GM03348 (cell line): ENCODE measurements around the gene HNRNPH1.

Experiments
- DNase-seq: peaks from one replicate; pipeline ENCODE4 v3.0.0; 2012; ENCODE audit warnings: low spot score

HNRNPH1 gene

DNA sequence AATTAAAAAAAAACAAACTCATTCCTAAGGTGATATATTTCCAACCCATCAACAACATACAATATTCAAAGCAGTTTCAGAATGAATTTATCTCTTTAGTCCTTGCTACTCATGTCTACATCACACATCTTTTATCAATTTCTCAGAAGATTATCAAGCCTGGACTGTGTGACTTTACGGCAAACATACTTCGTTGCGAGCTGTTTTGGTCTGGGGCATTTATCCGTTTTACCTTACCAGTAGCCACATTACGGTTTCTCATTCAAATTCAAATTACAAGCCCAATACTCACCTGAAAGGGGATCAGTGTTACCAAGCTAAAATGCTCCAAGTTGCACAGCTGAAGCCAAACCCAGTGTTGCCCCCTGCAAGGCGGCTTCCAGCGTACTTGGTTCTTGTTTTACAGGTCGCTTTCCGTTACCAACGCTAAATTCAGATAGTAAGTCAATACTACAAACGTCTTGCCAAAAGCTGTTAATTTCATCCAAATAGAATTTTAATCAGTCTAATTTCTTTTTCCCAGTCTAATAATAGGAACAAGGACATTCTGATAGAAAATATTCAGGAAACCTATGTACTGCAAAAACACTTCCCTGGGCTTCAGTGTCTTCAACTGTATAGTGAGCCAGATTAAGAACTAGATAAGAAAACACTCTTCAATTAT is 1.8 kb downstream of the HNRNPH1 start:
- no peak for DNase-seq

DNA sequence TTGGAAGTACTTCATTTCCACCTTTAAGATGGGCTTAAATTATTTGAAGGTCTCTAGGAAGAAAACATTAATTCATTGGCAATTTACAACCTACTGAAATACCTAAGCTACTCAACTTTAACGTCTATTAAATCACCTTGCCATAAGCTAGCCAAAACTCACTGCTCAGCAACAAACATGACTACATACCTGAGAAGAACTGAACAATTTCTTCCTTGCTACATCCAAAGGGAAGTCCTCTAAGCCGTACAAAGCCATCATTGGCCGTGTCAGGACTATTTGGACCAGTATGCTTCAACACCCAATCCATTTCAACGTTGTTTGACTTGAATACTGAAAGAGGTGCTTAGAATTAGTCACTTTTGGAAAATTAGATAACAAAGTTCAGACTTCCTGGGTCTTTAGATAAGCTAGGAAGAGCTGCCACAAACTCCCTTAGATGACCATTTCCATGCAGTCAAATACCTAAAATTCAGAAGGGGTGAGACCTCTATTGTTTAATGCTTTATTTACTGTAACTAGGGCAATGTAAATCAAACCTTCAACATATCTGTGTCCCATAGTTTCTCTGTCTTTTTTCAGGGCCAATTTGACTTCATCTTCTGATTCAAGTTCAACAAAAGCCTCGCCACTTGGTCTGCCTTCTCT is 2.6 kb downstream of the HNRNPH1 start:
- DNase-seq: no peak

DNA sequence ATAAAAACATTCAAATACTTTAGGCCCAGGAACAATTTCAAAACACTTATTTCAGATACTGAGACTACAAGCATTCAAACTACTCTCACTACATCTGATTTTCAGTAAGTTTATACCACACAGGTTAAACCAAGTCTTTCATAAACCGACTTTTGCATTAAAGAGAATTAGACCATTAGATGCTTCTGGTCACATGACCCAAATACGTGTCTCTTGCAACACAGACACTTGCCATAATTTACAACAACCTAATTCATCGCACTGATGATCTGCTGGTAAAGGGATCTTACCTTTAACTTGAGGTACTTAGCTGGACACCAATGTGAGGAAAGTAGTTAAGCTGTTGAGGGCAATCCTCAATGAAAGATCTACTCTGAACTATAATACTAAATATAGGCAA is 3.2 kb downstream of the HNRNPH1 start:
- DNase-seq: no peak

DNA sequence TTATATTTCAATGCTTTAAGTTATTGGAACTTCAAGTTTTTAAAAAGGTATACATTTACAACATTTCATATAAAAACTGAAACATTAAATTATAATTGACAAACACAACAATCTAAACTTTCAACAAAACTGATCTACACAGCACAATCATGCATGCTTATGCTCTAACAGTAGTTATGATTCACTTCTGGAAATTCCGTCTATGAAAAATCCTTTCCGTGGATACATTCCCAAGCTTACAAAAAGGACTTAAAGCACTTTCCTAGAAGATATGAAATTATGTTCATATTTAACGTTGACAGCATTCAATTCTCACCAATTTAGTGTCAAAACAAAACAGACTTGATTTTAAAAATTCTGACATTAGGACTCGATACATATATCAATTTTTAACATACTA is 3.7 kb downstream of the HNRNPH1 start:
- no peak for DNase-seq

DNA sequence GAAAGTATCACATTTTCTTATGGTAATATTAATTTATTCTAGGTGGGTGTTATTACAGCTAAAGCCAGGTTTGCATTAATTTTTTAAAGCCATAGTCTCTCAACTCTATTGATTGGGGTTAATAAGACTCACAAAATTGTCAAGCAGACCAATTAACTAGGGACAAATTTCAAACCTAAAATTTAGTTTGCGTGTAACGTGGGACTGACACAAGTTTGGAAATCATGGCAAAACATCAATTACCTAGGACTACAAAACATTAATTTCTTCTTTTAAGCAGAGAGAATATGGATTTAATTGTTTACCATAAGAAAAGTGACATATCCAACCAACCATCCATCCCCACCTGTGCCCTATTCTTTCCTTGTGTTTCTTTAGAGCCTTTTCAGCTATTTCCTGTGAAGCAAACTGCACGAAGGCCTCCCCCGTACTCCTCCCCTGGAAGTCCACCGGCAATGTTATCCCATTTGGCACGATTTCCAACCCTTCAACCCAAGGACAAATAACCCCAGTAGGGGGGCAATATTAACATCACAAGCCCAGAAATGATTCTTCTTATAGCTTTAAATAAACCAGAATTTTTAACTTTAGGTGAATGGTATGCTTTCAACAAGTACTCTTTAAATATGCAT is 4.4 kb downstream of the HNRNPH1 start:
- DNase-seq: no peak

DNA sequence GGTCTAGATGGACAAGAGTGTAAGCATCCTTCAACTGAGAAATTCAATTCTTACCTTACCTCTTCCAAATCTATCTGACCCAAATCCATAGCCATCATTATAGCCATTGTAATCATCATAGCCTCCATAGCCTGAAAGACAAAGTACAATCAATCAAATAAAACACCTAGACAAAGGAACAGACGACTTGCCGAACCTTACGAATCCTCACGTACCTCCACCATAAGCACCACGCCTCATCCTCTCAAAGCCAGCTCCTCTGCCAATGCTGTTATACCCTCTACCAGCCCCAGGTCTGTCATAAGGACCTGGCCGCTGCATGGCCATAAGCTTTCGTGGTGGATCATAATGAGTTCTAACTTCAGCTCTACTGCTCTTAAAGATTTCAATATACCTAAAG is 5.5 kb downstream of the HNRNPH1 start:
- DNase-seq: no peak

DNA sequence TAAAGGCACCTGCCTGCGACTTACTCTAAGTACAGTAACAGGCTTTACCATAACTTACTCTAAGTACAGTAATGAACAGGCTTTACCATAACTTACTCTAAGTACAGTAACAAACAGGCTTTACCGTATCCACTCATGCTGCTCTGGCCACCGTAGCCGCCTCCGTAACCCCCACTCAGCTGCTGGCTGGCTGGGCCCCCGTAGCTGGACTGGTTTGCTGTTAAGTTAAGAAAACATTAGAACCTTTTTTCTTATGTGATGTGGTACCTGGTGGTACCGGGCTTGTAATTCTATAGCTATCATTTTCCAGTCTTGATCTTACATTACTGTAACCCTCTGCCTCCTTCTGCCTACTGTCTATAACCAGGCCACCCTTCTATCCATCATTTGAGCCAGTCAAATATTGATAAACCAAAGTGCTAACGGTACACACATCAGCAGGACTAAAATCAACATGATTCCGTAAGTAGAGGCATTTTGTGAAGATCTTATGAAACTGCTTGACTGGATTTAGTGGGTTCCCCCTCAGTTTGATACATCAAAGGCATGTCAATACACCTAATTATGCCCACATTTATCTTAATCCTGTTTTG is 7.4 kb downstream of the HNRNPH1 start:
- no peak for DNase-seq

DNA sequence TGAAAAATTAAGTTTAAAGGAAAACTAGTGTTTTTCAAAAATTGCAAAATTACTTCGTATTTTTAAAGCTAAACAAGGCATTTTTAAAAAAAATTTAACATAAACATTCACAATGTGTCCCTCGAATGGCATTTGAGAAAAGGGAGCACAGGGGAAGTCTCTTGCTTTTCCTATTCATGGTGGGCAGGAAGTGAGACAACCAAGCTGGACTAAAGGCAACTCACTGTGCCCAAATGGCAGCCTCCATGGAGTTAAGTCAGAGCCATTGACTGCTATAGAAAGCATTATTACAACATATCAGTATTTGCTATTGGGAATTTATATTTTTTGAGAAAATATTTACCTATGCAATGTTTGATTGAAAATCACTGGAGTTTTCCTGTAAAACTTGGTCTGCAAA is 8.3 kb downstream of the HNRNPH1 start:
- DNase-seq: no peak

DNA sequence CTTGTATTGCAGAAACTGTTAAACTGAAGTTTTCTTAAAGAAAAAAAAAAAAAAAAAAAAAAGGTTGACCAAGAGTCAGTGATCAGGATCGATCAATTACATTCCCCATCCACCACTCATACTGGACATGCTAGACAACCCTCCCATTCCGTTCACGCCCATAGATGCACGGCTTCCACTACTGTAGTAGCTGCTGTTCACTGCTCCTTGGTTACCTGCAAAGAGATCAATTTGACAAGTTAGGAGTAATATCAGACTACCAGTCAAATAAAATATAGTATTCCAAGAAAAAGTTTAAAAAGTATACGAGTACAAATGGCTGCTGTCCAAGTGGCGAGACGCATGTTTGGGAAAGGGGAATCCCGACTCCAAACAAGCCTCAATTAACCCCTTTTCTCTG is 8.7 kb downstream of the HNRNPH1 start:
- DNase-seq: no peak

DNA sequence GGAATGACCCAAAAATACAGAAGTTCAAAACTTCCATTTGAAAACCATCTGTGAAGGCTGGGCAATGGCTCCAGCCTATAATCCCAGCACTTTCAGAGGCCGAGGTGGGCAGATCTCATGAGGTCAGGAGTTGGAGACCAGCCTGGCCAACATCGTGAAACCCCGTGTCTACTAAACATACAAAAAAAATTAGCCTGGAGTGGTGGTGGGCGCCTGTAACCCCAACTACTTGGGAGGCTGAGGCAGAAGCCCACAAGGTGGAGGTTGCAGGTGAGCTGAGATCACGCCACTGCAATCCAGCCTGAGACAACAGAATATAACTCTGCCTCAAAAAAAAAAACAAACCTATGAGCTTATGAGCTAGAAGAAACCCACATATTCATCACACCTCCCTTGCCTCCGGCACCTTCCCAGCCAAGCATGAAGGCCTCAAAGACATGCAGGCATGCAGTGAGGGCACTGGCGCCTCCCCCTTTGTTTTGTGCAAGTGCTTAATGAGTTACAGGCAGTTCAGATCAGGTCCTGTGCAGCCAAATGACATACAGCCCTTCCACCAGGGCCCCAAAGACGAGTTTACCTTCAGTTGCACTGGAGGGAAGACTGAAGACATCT is 9.9 kb downstream of the HNRNPH1 start:
- DNase-seq: no peak

DNA sequence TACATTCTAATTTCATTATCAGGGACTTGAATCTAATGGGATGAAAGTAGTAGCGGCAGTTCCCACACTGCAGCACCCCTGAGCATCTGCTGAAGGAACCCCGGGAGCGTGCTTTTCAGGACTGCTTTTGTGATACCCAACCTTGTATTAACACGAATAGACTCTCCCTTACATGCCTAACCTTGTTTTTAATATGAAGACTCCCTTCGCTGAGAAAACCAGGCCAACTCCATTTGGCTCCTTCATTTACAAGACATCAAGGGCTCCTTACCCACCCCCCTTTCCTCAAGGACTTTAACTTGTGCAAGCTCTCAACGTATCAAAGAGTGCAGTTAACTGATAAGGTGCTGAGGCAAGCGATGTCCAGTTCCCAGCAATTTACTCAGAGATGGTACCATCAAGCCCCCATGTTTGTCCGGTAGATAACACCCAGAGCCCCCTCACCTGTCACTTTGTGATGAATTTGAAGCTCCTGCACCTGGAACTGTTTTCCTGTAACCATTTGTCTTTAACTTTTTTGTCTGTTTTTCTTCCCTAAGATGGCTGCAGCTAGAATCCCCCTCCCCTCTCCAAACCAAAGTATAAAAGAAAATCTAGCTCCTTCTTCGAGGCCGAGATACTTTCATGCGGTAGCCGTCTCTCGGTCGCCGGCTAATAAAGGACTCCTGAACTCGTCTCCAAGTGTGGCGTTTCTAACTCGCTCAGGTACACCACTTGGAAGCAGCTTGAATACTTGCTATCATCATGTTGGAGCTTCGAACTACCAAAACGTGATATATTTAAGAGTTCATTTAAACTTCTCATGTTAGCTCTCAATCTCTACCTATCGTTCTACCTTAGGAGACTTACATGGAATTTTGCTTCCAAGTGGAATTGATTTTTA is 10.7 kb downstream of the HNRNPH1 start:
- DNase-seq: no peak

DNA sequence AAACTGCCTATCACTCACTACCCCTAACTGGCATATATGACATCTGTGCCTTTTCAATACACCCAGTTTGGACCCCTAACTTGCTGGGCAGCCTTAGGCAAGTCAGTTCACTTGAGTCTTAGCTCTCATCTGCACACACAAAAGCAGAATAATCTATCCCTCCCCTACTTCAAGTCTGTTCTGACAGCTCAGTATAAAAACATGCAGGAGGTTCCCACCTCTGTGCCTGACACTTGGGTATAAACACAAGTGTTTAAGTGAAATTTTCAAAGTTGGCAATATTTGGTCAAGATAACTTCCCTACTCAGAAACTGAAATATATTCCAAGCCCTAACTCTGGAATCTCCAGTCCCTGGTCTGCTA is 12.6 kb downstream of the HNRNPH1 start:
- no peak for DNase-seq

DNA sequence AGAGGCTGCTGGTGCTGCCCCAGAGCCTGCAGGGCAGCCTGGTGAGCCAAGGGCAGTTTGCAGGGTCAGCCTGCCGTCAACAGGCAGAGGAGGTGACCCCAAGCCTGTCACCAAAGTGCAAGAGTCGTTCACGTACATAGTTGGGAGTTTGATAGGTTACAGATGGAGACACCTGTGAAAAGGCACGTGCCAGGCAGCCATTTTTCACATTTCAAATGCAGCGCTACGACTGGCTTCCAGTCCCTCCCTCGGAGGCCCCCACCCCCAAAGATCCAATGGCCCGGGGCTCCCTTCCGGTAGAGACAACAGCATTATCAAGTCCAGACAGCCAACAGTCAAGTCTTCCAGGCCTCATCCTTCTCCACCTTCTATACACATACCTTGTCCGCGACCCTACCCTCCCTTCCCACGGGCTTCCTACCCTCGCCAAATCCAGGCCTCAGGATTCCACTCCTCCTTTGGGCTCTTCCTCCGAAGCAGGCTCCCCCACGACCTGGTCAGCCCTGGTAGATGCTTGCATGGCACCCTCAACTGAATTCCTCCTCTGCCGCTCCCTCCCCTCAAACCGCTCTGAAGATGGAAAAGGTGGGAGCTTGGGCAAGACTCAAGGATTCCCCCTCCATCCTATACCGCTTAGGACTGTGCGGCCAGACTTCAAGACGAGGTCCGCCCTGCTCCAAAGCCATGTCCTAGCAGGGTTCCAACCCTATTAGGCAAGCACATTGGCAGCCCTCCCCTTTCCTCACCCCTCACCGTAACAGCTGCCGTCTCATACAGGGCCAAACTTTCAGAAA is 13.2 kb downstream of the HNRNPH1 start:
- no peak for DNase-seq

DNA sequence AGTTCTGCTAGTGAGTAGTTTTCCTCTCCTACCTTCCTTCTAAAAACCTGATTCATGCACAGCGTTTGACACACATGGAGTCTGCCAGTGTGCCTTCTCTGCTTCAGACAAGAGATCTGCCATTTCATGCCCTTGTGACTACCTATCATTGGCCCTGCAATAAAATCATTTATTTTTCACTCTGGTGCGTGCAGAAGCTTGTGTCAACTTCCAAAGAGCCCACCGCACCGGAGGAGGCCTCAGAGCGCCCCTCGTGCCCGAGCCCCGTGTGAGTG is 13.7 kb downstream of the HNRNPH1 start:
- DNase-seq: no peak

DNA sequence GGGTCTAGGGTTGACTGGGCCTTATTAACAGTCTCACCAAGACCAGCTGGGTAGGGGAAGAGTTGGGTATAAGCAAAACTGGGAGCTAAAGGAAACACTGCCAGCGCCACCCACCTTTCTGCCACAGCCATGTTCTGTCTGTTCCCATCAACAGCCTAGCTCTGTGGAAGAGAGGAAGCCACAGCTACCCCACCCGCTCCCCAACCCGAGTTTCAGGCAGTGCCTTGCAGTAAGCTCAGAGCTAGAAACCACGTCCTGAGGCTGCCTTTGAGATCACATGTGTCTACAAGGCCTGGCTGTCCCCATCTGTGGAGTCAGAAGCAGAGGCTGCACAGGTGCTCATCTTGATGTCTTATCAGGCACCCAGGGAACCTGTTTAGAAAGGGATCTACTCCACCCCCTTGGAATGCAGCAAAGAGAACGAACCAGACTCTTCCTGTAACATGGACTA is 15.3 kb downstream of the HNRNPH1 start:
- DNase-seq: no peak

DNA sequence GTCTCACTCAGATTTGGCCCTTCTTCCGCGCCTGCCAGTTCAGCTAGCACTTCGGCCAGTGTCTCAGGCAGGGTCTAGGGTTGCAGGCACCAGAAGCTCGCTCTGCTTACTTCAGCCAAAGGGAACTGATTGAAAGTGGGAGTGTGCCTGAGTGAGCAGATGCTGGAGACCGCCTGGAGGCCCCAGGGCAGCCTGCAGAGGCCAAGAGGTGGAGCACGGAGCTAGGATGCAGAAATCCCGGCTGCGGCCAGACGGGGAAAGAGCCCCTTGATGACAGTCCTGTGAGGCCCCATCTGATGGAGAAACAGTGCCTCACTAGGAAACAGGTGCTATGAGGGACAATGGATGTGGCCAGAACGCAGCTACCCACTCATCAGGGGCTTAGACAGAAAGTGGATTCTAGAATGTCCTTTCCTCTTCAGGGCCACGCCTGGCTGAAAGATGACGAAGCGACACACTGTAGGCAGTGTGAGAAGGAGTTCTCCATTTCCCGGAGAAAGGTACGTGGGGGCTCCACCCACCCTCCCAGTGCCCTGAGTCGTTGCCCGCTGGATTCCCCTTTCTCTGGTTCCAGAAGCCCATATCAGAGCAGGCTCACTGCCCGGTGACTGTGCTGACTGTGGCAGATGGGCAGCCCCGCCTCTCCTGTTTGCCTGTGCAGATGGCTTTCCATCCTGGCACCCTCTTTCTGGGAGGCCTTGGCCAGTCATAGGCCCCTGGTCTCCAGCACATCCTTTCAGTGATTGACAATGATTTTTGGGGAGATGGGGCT is 16.1 kb downstream of the HNRNPH1 start:
- no peak for DNase-seq

DNA sequence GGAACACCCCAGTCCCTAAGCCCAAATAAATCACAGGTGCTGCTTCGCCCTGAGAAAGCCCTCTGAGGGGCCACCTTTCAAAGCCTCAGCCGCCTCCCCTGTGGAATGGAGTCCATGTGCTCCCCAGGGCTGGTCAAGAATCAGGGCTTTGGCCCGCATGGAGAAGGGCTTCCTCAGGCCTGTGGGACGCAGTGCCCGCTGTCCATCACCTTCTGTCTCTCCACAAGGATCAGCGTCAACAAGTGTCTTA is 16.6 kb downstream of the HNRNPH1 start:
- DNase-seq: no peak

DNA sequence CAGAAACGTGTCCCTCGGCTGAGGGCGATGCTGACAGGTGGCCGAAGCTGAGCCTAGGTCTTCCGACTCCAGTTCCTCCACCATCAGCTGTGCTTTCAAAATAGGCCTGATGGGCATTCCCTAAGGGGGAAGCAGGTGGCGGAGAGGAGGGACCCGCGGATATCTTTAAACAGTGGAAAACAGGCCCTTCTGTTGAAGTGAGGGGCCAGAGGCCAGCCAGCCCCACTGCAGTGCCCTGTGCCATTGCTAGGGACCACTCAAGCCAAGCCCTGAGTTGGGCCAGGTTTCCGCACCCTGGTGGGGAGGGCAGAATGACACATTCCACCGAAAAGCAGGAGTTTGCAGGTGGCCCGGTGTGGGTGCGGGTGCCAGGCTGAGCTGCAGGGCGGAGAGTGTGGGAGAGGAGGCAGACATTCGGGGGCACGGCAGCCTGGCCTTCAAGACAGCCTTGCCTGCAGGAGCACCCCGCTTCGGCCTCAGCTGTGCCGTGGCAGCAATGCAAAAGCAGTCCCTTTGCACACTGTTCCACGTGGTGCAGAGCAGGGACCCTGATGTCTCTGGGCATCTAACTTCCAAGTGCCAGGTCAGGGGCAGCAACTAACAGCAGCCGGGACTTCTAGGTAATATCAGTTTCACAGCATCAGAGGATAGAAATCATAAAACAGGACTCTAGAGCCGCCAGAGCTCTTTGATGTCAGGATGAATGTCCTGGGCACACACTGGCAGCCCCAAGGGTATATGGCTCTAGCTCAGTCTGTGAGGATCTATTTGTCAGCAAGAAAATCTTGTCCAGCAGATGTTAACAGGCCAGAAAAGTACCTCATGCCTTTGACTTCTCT is 17.2 kb downstream of the HNRNPH1 start:
- no peak for DNase-seq

DNA sequence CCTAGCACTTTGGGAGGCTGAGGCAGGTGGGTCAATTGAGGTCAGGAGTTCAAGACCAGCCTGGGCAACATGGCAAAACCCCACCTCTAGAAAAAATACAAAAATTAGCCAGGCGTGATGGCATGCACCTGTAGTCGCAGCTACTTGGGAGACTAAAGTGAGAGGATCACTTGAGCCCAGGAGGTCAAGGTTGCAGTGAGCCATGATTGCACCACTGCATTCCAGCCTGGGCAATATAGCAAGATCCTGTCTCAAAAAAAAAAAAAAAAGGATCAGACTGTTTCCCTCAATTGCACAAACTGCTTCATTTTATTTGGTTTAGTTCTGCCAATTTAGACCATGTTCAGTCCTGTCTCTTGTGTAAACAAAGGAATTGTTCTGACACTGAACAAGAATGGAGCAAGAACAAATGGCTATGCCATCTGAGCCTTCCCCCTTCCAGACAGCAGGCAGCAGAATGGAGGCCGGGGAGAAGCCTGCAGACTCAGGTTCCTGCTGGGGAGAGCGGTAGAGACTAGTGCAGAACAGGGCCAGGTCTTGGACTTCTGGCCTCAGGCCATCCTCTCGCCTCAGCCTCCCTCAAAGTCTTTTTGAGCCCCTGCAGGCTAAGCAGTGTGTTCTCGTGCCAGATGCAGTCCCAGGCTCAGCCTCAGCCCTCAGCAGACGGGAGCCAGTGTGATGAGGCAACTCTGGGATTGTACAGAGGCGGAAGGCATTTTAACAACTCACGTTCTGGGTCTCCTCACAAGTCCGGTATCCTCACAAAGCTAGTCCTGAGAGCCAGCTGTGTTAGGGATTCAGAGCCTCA is 18.2 kb downstream of the HNRNPH1 start:
- peak; percentile 62 for DNase-seq
